ENCODE results near the gene DARS2. TPM values are rescaled to one million over a fixed set of nuclear protein-coding genes. Genes with fewer than 3 reads are reported as not detected.

Gene DARS2
- total and polyA plus RNA-seq, 2 of the 4 experiments (the other 2 are of a cell fraction), result 14.8 to 18.8 TPM

- DNase-seq, result no peak
Measured at GRCh38 chr1:173862769-173863223, 38.3 kb downstream of the DARS2 start.

More at GRCh38 chr1:173862769-173863223, 38.3 kb downstream of the DARS2 start:
- Histone ChIP-seq H3K9me3 (ENCODE audit: control insufficient read depth, insufficient read depth, low read length) (no peaks in the 10 kb centered on the region), H4K5ac (ENCODE audit: low read depth, low read length) (no peak overlapping the region), H3K36me3 (ENCODE audit: control insufficient read depth, insufficient read depth, low read length) (peaks cover 44% of the 10 kb centered on the region), H2BK5ac (ENCODE audit: low read depth, low read length, poor library complexity, severe bottlenecking) (no peak overlapping the region), H3K23ac (ENCODE audit: low read depth, low read length) (no peak overlapping the region), H3K27ac (ENCODE audit: insufficient read depth, low read length) (no peak overlapping the region), H3K9ac (ENCODE audit: low read depth, low read length) (no peak overlapping the region), H3K79me1 (ENCODE audit: low read depth in 1 of 2, low read length in 2 of 2) (peaks cover 9 to 35% of the 10 kb centered on the region in 2 experiments; a peak in 3 of 4 replicates), H3K4me1 (ENCODE audit: control insufficient read depth, insufficient read depth, low read length) (no peaks in the 10 kb centered on the region), H3K4ac (ENCODE audit: low read depth, low read length) (no peak overlapping the region), H2AFZ (replicated peaks; ENCODE audit: low read length, poor library complexity) (no peak overlapping the region), H3K9me1 (ENCODE audit: insufficient read depth, low read length) (no peaks in the 10 kb centered on the region), H2BK120ac (ENCODE audit: low read depth, low read length) (no peak overlapping the region), H3K18ac (ENCODE audit: low read depth, low read length) (no peak overlapping the region), H3K4me2 (ENCODE audit: low read depth, low read length) (no peak overlapping the region), H4K91ac (ENCODE audit: insufficient read depth, low read depth, low read length) (no peak overlapping the region), H3K27me3 (ENCODE audit: control insufficient read depth, insufficient read depth, low read length) (no peaks in the 10 kb centered on the region), H4K20me1 (ENCODE audit: insufficient read depth, low read length) (peaks cover 68% of the 10 kb centered on the region), H3K4me3 (ENCODE audit: insufficient read depth, low read depth, low read length) (no peak overlapping the region), H4K8ac (ENCODE audit: low read depth in 2 of 2, low read length in 2 of 2) (peak overlapping the region in 1 of 2 experiments; percentile 26; a peak in 1 of 4 replicates), H2BK20ac (ENCODE audit: low read depth, low read length) (no peak overlapping the region), H2AK9ac (replicated peaks; ENCODE audit: low read depth, low read length, poor library complexity) (no peak overlapping the region), H2BK15ac (ENCODE audit: low read depth, low read length) (no peak overlapping the region), H3K56ac (ENCODE audit: extremely low read depth, insufficient read depth, low read length) (no peak overlapping the region), H2AK5ac (ENCODE audit: low read depth, low read length) (no peak overlapping the region), H3K14ac (replicated peaks; ENCODE audit: low read depth, low read length) (no peak overlapping the region; the same call in 1 of the 2 replicates)
- in situ Hi-C loops (cut with MboI; ENCODE audit: low sequenced_read_pairs) (no loop called here), dilution Hi-C loops (cut with HindIII; ENCODE audit: low sequenced_read_pairs, unreplicated experiment) (no loop called here), intact Hi-C loops (cut with micrococcal nuclease) (no loop called here)
- ChIA-PET POLR2A (ENCODE audit: unreplicated experiment) (no interaction called here), CTCF (no interaction called here)
- no TSS peak for BruUV-seq (replicated peaks)
- ATAC-seq (ENCODE audit: low read depth), result no peak
- WGBS, 2 experiments (ENCODE audit: extremely low coverage in 2 of 2, insufficient read length in 1 of 2), result 86% methylated on average over 2 of the region's 8 CpGs; no CpG with 5 or more reads in 1 of the 2 experiments
- TF ChIP-seq BHLHE40 (IDR thresholded peaks at IDR 0.05; ENCODE audit: low read depth, low read length) (no peak), POLR2A (IDR thresholded peaks at IDR 0.05; ENCODE audit: low read depth, low read length) (peak; percentile 10; the same call in 1 of the 2 replicates), CEBPB (IDR thresholded peaks at IDR 0.05; ENCODE audit: low read depth, low read length) (0 out of 2 replicates have a peak, but pooled peaks have one; percentile 14), RAD21 (IDR thresholded peaks at IDR 0.05; ENCODE audit: low read length) (no peak)
